G401 (cell line): ENCODE data around the gene RDH16. TPM values are rescaled to one million over a fixed set of nuclear protein-coding genes. Genes with fewer than 3 reads are reported as not detected.
"Not testable (repeated sequence)": the region's sequence is repeated elsewhere in the genome, so short reads cannot be mapped to it uniquely, and the experiment has no call there.

ENCODE experiments used
- DNase-seq: peaks from one replicate; pipeline ENCODE4 v3.0.0-alpha.2; 2015; ENCODE audit warnings: low spot score
- in situ Hi-C: cut with HindIII; loops from 2 replicates; pipeline ENCODE4 v1.10.0; 2016; ENCODE audit warnings: low sequenced_read_pairs, mixed read lengths
- total RNA-seq: library from RNA; depleted of rRNA; stranded (reverse); fragments of >200 nt; shearing (Covaris generic); gene quantifications from 2 replicates; pipeline ENCODE4 v1.2.3, GENCODE V29; 2014

The RDH16 gene
- total RNA-seq, 1 experiment from 2014 or later, result not detected

GRCh38 chr12:56991319-56992246 lies 34.2 kb upstream of the RDH16 start:
- in situ Hi-C loops, result loop anchor here (25.0 kb wide), 1 partner anchor 229 kb away; the partner anchor contains the start of genes HSD17B6 and PRIM1
- DNase-seq, result no peak

- in situ Hi-C loops, result loop anchor here (25.0 kb wide), 1 partner anchor 228 kb away; the partner anchor contains the start of genes HSD17B6 and PRIM1
- no peak for DNase-seq
These were observed 33.4 kb upstream of the RDH16 start for GRCh38 chr12:56990648-56991318.

- in situ Hi-C loops, result loop anchor here (25.0 kb wide), 1 partner anchor 228 kb away; the partner anchor contains the start of genes HSD17B6 and PRIM1
- DNase-seq, result no peak
These were observed 32.6 kb upstream of the RDH16 start for GRCh38 chr12:56989861-56990610.

- in situ Hi-C loops, result loop anchor here (25.0 kb wide), 1 partner anchor 226 kb away; the partner anchor contains the start of genes HSD17B6 and PRIM1
These were observed 30.9 kb upstream of the RDH16 start for GRCh38 chr12:56988207-56988739.

GRCh38 chr12:56987551-56988053 lies 30.2 kb upstream of the RDH16 start:
- in situ Hi-C loops, result loop anchor here (25.0 kb wide), 1 partner anchor 225 kb away; the partner anchor contains the start of genes HSD17B6 and PRIM1
- DNase-seq, result peak; percentile 80

More at GRCh38 chr12:56988207-56988739, 30.9 kb upstream of the RDH16 start:
- no peak for DNase-seq

- DNase-seq, result no peak
- in situ Hi-C loops, result loop anchor here (25.0 kb wide), 1 partner anchor 225 kb away; the partner anchor contains the start of genes HSD17B6 and PRIM1
These were observed 29.6 kb upstream of the RDH16 start for GRCh38 chr12:56987011-56987410.

- in situ Hi-C loops, result loop anchor here (25.0 kb wide), 1 partner anchor 223 kb away; the partner anchor contains the start of genes HSD17B6 and PRIM1
These were observed 28.3 kb upstream of the RDH16 start for GRCh38 chr12:56985714-56986113.

GRCh38 chr12:56983386-56983785 lies 26.0 kb upstream of the RDH16 start:
- no peak for DNase-seq
- in situ Hi-C loops, result loop anchor here (25.0 kb wide), 1 partner anchor 221 kb away; the partner anchor contains the start of genes HSD17B6 and PRIM1

More at GRCh38 chr12:56985714-56986113, 28.3 kb upstream of the RDH16 start:
- DNase-seq, result not testable (repeated sequence)

GRCh38 chr12:56982578-56983236 lies 25.3 kb upstream of the RDH16 start:
- DNase-seq, result not testable (repeated sequence)
- in situ Hi-C loops, result loop anchor here (25.0 kb wide), 1 partner anchor 220 kb away; the partner anchor contains the start of genes HSD17B6 and PRIM1

- DNase-seq, result no peak
- in situ Hi-C loops, result loop anchor here (25.0 kb wide), 1 partner anchor 219 kb away; the partner anchor contains the start of genes HSD17B6 and PRIM1
These were observed 23.6 kb upstream of the RDH16 start for GRCh38 chr12:56980941-56981530.

- DNase-seq, result no peak
- in situ Hi-C loops, result loop anchor here (25.0 kb wide), 1 partner anchor 218 kb away; the partner anchor contains the start of genes HSD17B6 and PRIM1
These were observed 22.9 kb upstream of the RDH16 start for GRCh38 chr12:56980268-56980667.

GRCh38 chr12:56979628-56980027 lies 22.2 kb upstream of the RDH16 start:
- no peak for DNase-seq
- in situ Hi-C loops, result loop anchor here (25.0 kb wide), 1 partner anchor 217 kb away; the partner anchor contains the start of genes HSD17B6 and PRIM1

GRCh38 chr12:56978397-56979138 lies 21.2 kb upstream of the RDH16 start:
- in situ Hi-C loops, result loop anchor here (25.0 kb wide), 1 partner anchor 216 kb away; the partner anchor contains the start of genes HSD17B6 and PRIM1
- no peak for DNase-seq

GRCh38 chr12:56977361-56977760 lies 20.0 kb upstream of the RDH16 start:
- in situ Hi-C loops, result loop anchor here (25.0 kb wide), 1 partner anchor 215 kb away; the partner anchor contains the start of genes HSD17B6 and PRIM1

GRCh38 chr12:56974224-56974623 lies 16.8 kb upstream of the RDH16 start:
- DNase-seq, in situ Hi-C loops: not testable (repeated sequence)

More at GRCh38 chr12:56977361-56977760, 20.0 kb upstream of the RDH16 start:
- DNase-seq, result not testable (repeated sequence)

GRCh38 chr12:56968910-56969309 lies 11.5 kb upstream of the RDH16 start:
- in situ Hi-C loops, DNase-seq: not testable (repeated sequence)
